GM12872 (cell line): ENCODE measurements around the gene NRG3.

ENCODE experiments used
- TF ChIP-seq, protein P1 (sequence below): IDR thresholded peaks from 3 replicates; pipeline ENCODE4 v1.5.1; 2011; ENCODE audit warnings: low read depth, mild to moderate bottlenecking, low read length, moderate library complexity; ENCODE audit not compliant: insufficient read depth

The NRG3 gene

DNA sequence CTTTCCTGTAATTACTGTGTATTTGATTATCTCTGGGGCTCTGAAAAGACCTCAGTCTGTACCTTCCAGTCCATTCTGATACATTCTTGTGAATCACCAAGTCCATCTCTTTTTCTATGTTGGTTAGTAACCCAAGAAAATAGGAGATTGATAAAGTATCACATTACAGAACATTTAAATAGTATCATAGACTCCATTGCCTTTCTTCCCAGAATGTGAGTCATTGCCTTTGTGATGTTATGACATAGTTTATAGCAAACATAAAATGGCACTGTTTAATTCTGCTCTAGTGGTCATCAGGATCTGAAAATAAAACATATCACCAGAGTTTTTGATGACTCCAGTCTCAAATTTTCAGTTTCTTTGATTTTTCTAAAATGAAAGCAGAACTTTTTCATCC, 78.4 kb downstream of the NRG3 start:
- TF ChIP-seq, protein P1, sequence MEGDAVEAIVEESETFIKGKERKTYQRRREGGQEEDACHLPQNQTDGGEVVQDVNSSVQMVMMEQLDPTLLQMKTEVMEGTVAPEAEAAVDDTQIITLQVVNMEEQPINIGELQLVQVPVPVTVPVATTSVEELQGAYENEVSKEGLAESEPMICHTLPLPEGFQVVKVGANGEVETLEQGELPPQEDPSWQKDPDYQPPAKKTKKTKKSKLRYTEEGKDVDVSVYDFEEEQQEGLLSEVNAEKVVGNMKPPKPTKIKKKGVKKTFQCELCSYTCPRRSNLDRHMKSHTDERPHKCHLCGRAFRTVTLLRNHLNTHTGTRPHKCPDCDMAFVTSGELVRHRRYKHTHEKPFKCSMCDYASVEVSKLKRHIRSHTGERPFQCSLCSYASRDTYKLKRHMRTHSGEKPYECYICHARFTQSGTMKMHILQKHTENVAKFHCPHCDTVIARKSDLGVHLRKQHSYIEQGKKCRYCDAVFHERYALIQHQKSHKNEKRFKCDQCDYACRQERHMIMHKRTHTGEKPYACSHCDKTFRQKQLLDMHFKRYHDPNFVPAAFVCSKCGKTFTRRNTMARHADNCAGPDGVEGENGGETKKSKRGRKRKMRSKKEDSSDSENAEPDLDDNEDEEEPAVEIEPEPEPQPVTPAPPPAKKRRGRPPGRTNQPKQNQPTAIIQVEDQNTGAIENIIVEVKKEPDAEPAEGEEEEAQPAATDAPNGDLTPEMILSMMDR = no peak

DNA sequence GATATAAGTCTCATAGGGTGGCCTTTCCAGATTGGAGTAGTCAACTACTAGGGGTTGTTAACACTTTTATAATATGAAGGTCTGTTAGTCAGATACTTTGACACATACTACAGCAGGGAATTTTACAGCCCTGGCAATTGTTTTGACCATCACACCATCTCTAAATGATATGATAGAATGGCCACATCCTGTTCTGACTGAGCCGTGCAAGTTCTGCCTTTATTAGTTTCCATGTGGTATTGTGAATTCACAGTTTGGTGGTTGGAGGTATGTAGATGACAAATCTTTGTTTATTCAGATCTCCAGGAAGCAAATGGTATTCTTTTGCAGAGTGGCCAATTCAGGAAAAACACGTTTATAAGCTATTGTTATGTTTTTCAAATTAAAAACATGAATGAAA, 83.0 kb downstream of the NRG3 start:
- TF ChIP-seq, protein P1 = no peak

DNA sequence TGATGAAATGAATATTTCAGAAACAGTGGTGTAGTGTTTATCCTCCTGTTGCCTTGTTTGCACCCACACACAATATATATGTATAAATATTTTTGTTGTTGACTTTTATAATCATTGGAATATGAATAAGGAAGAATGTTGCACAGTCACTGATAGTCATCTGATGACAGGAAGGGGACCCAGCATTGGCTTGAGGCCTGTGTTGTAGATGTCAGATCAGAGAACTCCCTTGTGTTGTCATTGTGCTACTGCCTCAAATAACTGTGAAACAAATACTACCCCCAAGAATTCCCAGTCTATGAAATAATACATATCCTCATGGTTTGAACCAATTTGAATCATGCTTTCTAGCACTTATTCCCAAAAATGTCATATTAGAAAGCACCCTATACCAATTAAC, 84.0 kb downstream of the NRG3 start:
- TF ChIP-seq, protein P1 = no peak

DNA sequence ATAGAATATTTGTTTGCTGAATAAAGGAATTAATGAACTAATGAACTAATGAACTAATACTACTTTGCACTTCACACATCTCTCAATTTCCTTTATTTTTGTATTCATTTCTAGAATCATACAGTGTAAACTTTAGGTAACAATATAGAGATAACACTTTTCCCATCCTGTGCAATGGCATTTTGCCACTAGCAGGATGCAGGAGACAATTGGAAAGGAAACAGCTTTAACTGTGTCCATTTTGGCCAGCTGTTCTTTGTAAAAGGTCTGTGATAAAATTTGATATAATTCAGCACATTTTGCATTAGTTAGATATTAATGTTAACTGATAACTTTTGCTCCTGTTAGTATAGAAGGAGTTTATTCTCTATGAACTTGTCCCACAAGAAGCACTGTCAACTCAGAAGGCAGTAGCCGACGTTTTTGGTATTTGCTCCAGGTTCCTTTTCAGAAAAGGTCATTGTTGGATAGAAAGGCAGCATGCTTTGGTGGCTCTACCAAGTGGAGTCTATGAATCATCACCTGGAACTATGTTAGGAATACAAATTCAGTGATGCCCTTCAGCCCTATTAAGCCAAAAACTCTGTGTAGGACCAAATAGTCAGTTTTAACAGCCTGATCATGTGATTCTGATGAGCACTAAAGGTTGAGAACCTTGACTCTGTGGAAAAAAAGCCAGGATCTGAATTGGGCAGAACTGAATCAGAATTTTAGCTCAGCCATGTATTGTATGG, 86.6 kb downstream of the NRG3 start:
- TF ChIP-seq, protein P1 = no peak

DNA sequence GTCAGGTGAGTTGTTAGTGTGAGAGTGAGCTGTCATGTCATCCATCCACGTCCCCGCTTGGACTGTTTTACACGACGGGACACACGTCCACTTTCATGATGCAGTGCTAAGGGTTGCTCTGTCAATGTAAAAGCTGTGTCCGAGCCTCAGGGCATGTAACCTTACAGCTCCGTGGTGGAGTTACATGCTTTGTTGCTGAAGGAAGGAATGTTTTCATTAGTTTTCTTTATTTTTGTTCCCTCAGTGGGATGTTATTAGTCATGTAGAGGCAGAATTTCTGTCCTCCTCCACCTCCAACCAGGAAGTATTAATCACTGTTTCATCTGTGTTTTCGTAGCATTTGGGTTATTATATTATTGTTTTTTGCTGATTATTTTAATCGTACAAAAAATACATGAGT, 88.6 kb downstream of the NRG3 start:
- TF ChIP-seq, protein P1 = no peak

DNA sequence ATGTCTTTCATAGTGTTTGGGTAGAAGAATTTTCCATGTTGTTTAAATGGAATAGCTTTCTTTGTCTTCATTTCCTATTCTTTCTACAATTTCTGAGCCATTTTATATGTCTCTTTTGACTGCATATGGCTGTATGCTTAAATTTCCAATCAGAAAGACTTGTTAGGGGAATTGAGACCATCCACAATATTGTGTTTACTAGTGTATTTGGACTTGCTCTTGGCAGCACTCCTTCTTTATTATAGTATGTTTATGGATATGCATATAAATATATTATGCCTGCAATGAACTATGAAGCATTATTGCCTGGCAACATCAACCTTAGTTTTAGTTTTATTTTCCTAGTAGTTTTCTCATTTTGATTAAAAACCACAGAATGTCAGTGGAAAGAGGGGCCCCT, 92.7 kb downstream of the NRG3 start:
- TF ChIP-seq, protein P1 = no peak

DNA sequence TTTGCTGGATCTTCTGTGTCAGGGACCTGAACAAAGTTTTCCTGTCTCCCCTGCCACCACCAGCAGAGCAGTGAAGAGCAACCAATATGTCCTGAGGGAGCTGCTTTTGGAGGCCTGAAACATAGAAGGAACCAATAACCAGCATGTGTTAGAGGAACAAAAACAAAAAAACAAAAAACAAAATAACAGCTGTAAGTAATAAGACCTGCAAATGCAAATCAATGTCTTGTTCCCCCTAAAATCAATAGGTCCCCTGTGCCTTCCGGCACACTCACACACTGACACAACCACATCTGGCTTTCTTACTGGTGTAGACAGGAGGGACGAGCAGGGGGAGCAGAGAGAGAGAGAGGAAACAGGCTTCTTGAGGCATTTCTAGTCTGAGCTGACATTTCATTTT, 94.1 kb downstream of the NRG3 start:
- TF ChIP-seq, protein P1 = no peak
